K562 (cell line): ENCODE data around the gene ORC3.

ENCODE experiments used
- ATF2 ChIP-seq: sonication (generic); formaldehyde crosslinking; IDR thresholded peaks from 2 replicates; pipeline ENCODE4 v1.8.1; 2022; ENCODE audit warnings: missing genetic modification reagents
- CBX2 ChIP-seq: fragments of 200-600 bp; sonication (generic); IDR thresholded peaks from one replicate; pipeline ENCODE4 v1.6.1; 2012; ENCODE audit warnings: mild to moderate bottlenecking, low read length, inconsistent platforms; ENCODE audit not compliant: insufficient read depth, poor library complexity, severe bottlenecking
- CTCF ChIP-seq, 3 experiments: IDR thresholded peaks in 2 of 3; conservative IDR thresholded peaks in 1 of 3; 2 replicates each; pipeline ENCODE4 v1.5.1; 2011 to 2012; ENCODE audit warnings: low read length in 3 of 3, mild to moderate bottlenecking in 3 of 3, control low read depth in 2 of 3, improper control_type of control experiment in 1 of 3, inconsistent platforms in 1 of 3, low read depth in 1 of 3, mixed read lengths in 1 of 3, moderate library complexity in 1 of 3; ENCODE audit not compliant: insufficient read depth in 2 of 3
- E2F6 ChIP-seq, 2 experiments: IDR thresholded peaks; 2 replicates each; pipeline ENCODE4 v1.6.1; 2011; ENCODE audit warnings: borderline replicate concordance in 1 of 2, control low read depth in 1 of 2, low read depth in 1 of 2, low read length in 1 of 2, mild to moderate bottlenecking in 1 of 2, mixed read lengths in 1 of 2, moderate library complexity in 1 of 2; ENCODE audit not compliant: insufficient read depth in 1 of 2, insufficient read length in 1 of 2, poor library complexity in 1 of 2, severe bottlenecking in 1 of 2; ENCODE audit errors: extremely low read depth in 1 of 2
- GMEB1 ChIP-seq: fragments of 250-450 bp; sonication (Bioruptor Pico); IDR thresholded peaks from 2 replicates; pipeline ENCODE4 v1.4.0; 2020; ENCODE audit warnings: mild to moderate bottlenecking
- JUN ChIP-seq, 2 experiments: sonication (generic) in 1 of 2; formaldehyde crosslinking in 1 of 2; IDR thresholded peaks; 2 replicates each; pipeline versions ENCODE4 v1.6.1 to v1.8.0; 2012 to 2022; ENCODE audit warnings: borderline replicate concordance in 2 of 2, mild to moderate bottlenecking in 2 of 2, improper control_type of control experiment in 1 of 2, low read depth in 1 of 2, low read length in 1 of 2, missing genetic modification reagents in 1 of 2
- JUND ChIP-seq, 2 experiments: IDR thresholded peaks; 2 replicates in 1 of 2; 3 replicates in 1 of 2; pipeline ENCODE4 v1.6.1; 2011; ENCODE audit warnings: borderline replicate concordance in 2 of 2, low read depth in 2 of 2, low read length in 2 of 2, improper control_type of control experiment in 1 of 2, missing biosample characterization in 1 of 2, missing genetic modification characterization in 1 of 2, missing genetic modification reagents in 1 of 2
- NBN ChIP-seq: fragments of 450-650 bp; IDR thresholded peaks from 2 replicates; pipeline ENCODE4 v1.6.1; 2016; ENCODE audit warnings: low read depth, mild to moderate bottlenecking
- NCOA2 ChIP-seq, 2 experiments: fragments of 450-650 bp; IDR thresholded peaks; 2 replicates each; pipeline ENCODE4 v1.6.1; 2018; ENCODE audit warnings: mild to moderate bottlenecking in 2 of 2, moderate library complexity in 1 of 2; ENCODE audit not compliant: partially characterized antibody in 2 of 2
- NRF1 ChIP-seq, 2 experiments: fragments of 450-650 bp; IDR thresholded peaks in 1 of 2; conservative IDR thresholded peaks in 1 of 2; 2 replicates each; pipeline ENCODE4 v1.6.1; 2014; ENCODE audit warnings: mild to moderate bottlenecking in 2 of 2
- RAD21 ChIP-seq, 2 experiments: fragments of 250-450 bp in 1 of 2; fragments of 450-650 bp in 1 of 2; sonication (Bioruptor Pico) in 1 of 2; formaldehyde crosslinking in 1 of 2; IDR thresholded peaks in 1 of 2; conservative IDR thresholded peaks in 1 of 2; 2 replicates each; pipeline versions ENCODE4 v1.4.0 to v1.8.0; 2020 to 2022; ENCODE audit warnings: mild to moderate bottlenecking in 2 of 2, moderate library complexity in 1 of 2
- ZBTB33 ChIP-seq: sonication (generic); formaldehyde crosslinking; IDR thresholded peaks from 2 replicates; pipeline ENCODE4 v1.8.1; 2023; ENCODE audit warnings: mild to moderate bottlenecking, missing genetic modification reagents
- ZNF274 ChIP-seq: IDR thresholded peaks from 2 replicates; pipeline ENCODE4 v1.6.1; 2011; ENCODE audit warnings: low read depth, mild to moderate bottlenecking, low read length, moderate library complexity, borderline replicate concordance
- ZNF511 ChIP-seq: sonication (generic); formaldehyde crosslinking; IDR thresholded peaks from 2 replicates; pipeline ENCODE4 v1.8.0; 2022; ENCODE audit warnings: mild to moderate bottlenecking, missing genetic modification reagents

- TF ChIP-seq CBX2 (no peak), JUND (IDR thresholded peaks at IDR 0.05; ENCODE audit: borderline replicate concordance, low read depth, low read length) (no peak), JUND (tag; IDR thresholded peaks at IDR 0.05; ENCODE audit: borderline replicate concordance, low read depth, low read length) (no peak), ZNF274 (no peak), CTCF (IDR thresholded peaks at IDR 0.05 in 2 of 3, conservative IDR thresholded peaks at IDR 0.05 in 1 of 3; ENCODE audit: insufficient read depth in 2 of 3, low read depth in 1 of 3, low read length in 3 of 3) (no peak), NRF1 (conservative IDR thresholded peaks at IDR 0.05 in 1 of 2, IDR thresholded peaks at IDR 0.05 in 1 of 2) (no peak), ATF2 (CRISPR knock-in tag) (no peak), ZBTB33 (CRISPR knock-in tag) (no peak), RAD21 (CRISPR knock-in tag; conservative IDR thresholded peaks at IDR 0.05 in 1 of 2, IDR thresholded peaks at IDR 0.05 in 1 of 2) (no peak), NBN (no peak), JUN (IDR thresholded peaks at IDR 0.05; ENCODE audit: borderline replicate concordance, low read depth, low read length) (no peak), JUN (CRISPR knock-in tag; IDR thresholded peaks at IDR 0.05; ENCODE audit: borderline replicate concordance) (no peak), GMEB1 (no peak), E2F6 (IDR thresholded peaks at IDR 0.05; ENCODE audit: borderline replicate concordance in 1 of 2, extremely low read depth in 1 of 2, insufficient read depth in 1 of 2, insufficient read length in 1 of 2, low read depth in 1 of 2, low read length in 1 of 2, poor library complexity in 1 of 2, severe bottlenecking in 1 of 2) (no peak), ZNF511 (CRISPR knock-in tag) (no peak), NCOA2 (IDR thresholded peaks at IDR 0.05; ENCODE audit: partially characterized antibody in 2 of 2) (no peak)
Measured at GRCh38 chr6:87551799-87552198, 38.1 kb upstream of the ORC3 start.
